Endodermal cell (in vitro differentiated cells): ENCODE data around the gene GTPBP1. TPM values are rescaled to one million over a fixed set of nuclear protein-coding genes. Genes with fewer than 3 reads are reported as not detected.

Source experiments
- DNase-seq: peaks from one replicate; pipeline ENCODE4 v3.0.0-alpha.2; 2017
- H3K27ac ChIP-seq: 2 replicates; pipeline ENCODE4 v1.5.1; 2013; ENCODE audit warnings: mild to moderate bottlenecking, low read depth, low read length, moderate library complexity
- H3K27me3 ChIP-seq: 2 replicates; pipeline ENCODE4 v1.6.1; 2013; ENCODE audit warnings: mild to moderate bottlenecking, low read length, moderate library complexity; ENCODE audit not compliant: insufficient read depth, control insufficient read depth, poor library complexity, severe bottlenecking
- H3K36me3 ChIP-seq: 2 replicates; pipeline ENCODE4 v1.7.0; 2013; ENCODE audit warnings: mild to moderate bottlenecking, low read length, moderate library complexity; ENCODE audit not compliant: control insufficient read depth, insufficient read depth
- H3K4me1 ChIP-seq: one replicate; pipeline ENCODE4 v1.7.0; 2013; ENCODE audit warnings: low read length; ENCODE audit not compliant: control insufficient read depth, insufficient read depth
- H3K4me3 ChIP-seq: 2 replicates; pipeline ENCODE4 v1.5.1; 2013; ENCODE audit warnings: mild to moderate bottlenecking, low read length, moderate library complexity
- H3K9ac ChIP-seq: 2 replicates; pipeline ENCODE4 v1.6.1; 2013; ENCODE audit warnings: mild to moderate bottlenecking, low read length, moderate library complexity; ENCODE audit not compliant: poor library complexity, severe bottlenecking; ENCODE audit errors: extremely low read depth
- H3K9me3 ChIP-seq: 2 replicates; pipeline ENCODE4 v1.6.1; 2013; ENCODE audit warnings: mild to moderate bottlenecking, low read length, moderate library complexity; ENCODE audit not compliant: control insufficient read depth
- H3K27ac Mint-ChIP-seq: 2 replicates; pipeline ENCODE4 v1.8.0; 2020; ENCODE audit warnings: mixed read lengths
- H3K27me3 Mint-ChIP-seq: 2 replicates; pipeline ENCODE4 v1.8.0; 2021; ENCODE audit warnings: mild to moderate bottlenecking, mixed read lengths; ENCODE audit not compliant: insufficient read depth
- H3K36me3 Mint-ChIP-seq: 2 replicates; pipeline ENCODE4 v1.8.0; 2020; ENCODE audit warnings: low read depth, mixed read lengths
- H3K4me1 Mint-ChIP-seq: 2 replicates; pipeline ENCODE4 v1.8.0; 2020; ENCODE audit warnings: mixed read lengths
- H3K4me3 Mint-ChIP-seq: 2 replicates; pipeline ENCODE4 v1.8.0; 2020; ENCODE audit warnings: mild to moderate bottlenecking, moderate library complexity, mixed read lengths
- H3K9me3 Mint-ChIP-seq: 2 replicates; pipeline ENCODE4 v1.8.0; 2020; ENCODE audit warnings: mild to moderate bottlenecking, mixed read lengths
- WGBS, 2 experiments: methylation state at CpG; one replicate each; pipeline versions ENCODE4 v1.1.5 to v1.1.7; 2013; ENCODE audit warnings: missing lambda C conversion rate in 2 of 2, mixed read lengths in 1 of 2; ENCODE audit not compliant: insufficient coverage in 1 of 2, insufficient read length in 1 of 2; 5-methylcytosine and 5-hydroxymethylcytosine counted together
- total RNA-seq, 2 donors: library from RNA; stranded (reverse); fragmentation: NEBNext Ultra II Directional in 1 of 2; extraction: Animal tissue kit (Norgen Biotek cat#: 25700) in 1 of 2; gene quantifications; 2 replicates in 1 of 2; 3 replicates in 1 of 2; pipeline ENCODE4 v1.2.1, GENCODE V29; 2021
- TF ChIP-seq, protein P1 (sequence below): fragments of 200-600 bp; sonication (generic); conservative IDR thresholded peaks from 2 replicates; pipeline ENCODE4 v1.5.0; 2021; ENCODE audit warnings: antibody characterized with exemption, mild to moderate bottlenecking

The GTPBP1 gene
- total RNA-seq, 2 donors from 2014 or later: 79.0 to 86.1 TPM

DNA sequence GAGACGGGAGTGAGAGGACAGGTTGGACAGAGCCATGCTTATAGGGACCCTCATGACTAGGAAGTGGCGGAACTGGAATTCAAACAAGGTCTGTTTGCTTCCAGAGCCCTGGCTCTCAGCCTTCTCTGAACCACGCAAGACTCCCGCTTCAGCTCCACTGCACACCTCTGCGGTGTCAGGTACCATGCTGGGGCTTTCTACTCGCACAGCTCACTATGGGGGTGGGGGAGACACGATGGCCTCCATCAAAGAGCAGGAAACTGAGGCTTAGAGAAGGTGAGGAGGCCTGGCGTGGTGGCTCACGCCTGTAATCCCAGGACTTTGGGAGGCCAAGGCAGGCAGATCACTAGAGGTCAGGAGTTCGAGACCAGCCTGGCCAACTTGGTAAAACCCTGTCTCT, 35.8 kb downstream of the GTPBP1 start:
- H3K27ac ChIP-seq: no peak overlapping the region
- TF ChIP-seq, protein P1, sequence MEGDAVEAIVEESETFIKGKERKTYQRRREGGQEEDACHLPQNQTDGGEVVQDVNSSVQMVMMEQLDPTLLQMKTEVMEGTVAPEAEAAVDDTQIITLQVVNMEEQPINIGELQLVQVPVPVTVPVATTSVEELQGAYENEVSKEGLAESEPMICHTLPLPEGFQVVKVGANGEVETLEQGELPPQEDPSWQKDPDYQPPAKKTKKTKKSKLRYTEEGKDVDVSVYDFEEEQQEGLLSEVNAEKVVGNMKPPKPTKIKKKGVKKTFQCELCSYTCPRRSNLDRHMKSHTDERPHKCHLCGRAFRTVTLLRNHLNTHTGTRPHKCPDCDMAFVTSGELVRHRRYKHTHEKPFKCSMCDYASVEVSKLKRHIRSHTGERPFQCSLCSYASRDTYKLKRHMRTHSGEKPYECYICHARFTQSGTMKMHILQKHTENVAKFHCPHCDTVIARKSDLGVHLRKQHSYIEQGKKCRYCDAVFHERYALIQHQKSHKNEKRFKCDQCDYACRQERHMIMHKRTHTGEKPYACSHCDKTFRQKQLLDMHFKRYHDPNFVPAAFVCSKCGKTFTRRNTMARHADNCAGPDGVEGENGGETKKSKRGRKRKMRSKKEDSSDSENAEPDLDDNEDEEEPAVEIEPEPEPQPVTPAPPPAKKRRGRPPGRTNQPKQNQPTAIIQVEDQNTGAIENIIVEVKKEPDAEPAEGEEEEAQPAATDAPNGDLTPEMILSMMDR: no peak
- no peaks in the 10 kb centered on the region for H3K9me3 ChIP-seq
- no peaks in the 10 kb centered on the region for H3K27me3 ChIP-seq
- Mint-ChIP-seq H3K27me3 (no peaks in the 10 kb centered on the region), H3K36me3 (peaks cover 55% of the 10 kb centered on the region), H3K9me3 (no peaks in the 10 kb centered on the region), H3K27ac (no peak overlapping the region), H3K4me1 (no peaks in the 10 kb centered on the region), H3K4me3 (no peak overlapping the region)
- WGBS, 2 experiments: 96 to 98% methylated on average over 8 to 10 of the region's 10 CpGs
- no peak overlapping the region for H3K4me3 ChIP-seq
- peaks cover 90% of the 10 kb centered on the region for H3K36me3 ChIP-seq
- DNase-seq: no peak
- H3K9ac ChIP-seq: no peak overlapping the region
- no peaks in the 10 kb centered on the region for H3K4me1 ChIP-seq

DNA sequence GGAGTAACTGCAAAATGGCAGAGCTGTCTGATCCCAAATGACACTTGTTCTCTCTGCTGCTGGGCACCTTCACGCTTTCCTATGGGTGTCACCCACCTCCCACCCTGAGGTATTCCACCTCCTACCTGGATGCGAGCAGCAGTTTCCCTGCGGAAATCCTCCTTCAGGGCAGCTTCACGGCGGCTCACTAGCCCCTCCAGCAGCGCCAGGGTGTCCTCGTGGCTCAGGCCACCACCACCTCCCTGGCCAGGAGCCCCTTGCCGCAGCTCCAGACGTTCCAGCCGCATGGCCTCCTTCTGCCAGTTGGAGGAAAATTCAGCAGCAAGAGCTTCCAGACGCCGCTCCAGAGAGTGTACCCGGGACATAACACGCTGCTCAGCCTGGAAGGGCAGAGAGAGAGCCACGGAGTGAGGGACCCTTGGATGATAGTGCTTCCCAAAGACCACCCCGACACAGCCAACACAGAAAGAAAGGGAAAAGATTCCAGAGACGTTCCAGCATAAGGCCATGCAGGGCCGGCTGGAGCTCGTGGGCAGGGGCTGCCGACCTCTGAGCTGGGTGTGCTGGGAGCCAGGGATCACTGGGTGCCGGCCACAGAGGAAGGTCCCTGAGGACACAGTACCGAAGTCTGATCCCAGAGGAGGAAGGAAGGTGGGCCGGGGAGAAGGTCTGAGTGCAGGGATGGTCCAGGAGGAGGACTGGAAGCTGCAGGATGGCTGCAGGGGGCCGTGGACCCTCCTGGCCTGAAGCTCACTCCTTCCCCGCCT, 36.6 kb downstream of the GTPBP1 start:
- no peaks in the 10 kb centered on the region for H3K27me3 Mint-ChIP-seq
- Histone ChIP-seq H3K9ac (no peak overlapping the region), H3K27me3 (no peaks in the 10 kb centered on the region), H3K27ac (no peak overlapping the region), H3K36me3 (peaks cover 86% of the 10 kb centered on the region), H3K9me3 (no peaks in the 10 kb centered on the region), H3K4me1 (no peaks in the 10 kb centered on the region), H3K4me3 (no peak overlapping the region)
- H3K4me1 Mint-ChIP-seq: no peaks in the 10 kb centered on the region
- H3K9me3 Mint-ChIP-seq: no peaks in the 10 kb centered on the region
- H3K4me3 Mint-ChIP-seq: no peak overlapping the region
- WGBS, 2 experiments: 95 to 97% methylated on average over 20 to 25 of the region's 25 CpGs
- DNase-seq: no peak
- no peak overlapping the region for H3K27ac Mint-ChIP-seq
- peaks cover 51% of the 10 kb centered on the region for H3K36me3 Mint-ChIP-seq
- TF ChIP-seq, protein P1: no peak

DNA sequence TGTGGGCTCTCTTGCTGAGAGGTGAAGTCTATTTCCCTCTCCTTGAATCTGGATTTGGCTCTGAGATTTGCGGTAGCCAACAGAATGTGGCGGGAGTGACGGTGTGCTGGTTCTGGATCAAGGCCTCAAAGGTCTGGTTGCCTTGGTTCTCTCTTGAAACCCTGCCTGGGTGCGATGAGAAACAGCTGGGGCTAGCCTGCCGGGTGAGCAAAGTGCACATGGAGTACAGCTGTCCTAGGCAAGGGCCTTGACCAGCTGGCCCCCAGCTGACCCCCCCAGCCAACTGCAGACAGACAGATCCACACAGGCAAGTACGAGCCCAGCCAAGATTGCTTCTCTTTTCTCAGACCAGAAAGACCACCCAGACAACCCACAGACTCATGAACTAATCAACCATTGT, 39.2 kb downstream of the GTPBP1 start:
- H3K36me3 Mint-ChIP-seq: peaks cover 50% of the 10 kb centered on the region
- no peak overlapping the region for H3K4me3 ChIP-seq
- no peak for DNase-seq
- H3K4me3 Mint-ChIP-seq: no peak overlapping the region
- no peaks in the 10 kb centered on the region for H3K9me3 ChIP-seq
- H3K4me1 ChIP-seq: no peaks in the 10 kb centered on the region
- WGBS, 2 experiments: 95 to 100% methylated on average over 5 to 6 of the region's 6 CpGs
- no peaks in the 10 kb centered on the region for H3K9me3 Mint-ChIP-seq
- no peaks in the 10 kb centered on the region for H3K4me1 Mint-ChIP-seq
- no peaks in the 10 kb centered on the region for H3K27me3 ChIP-seq
- peaks cover 78% of the 10 kb centered on the region for H3K36me3 ChIP-seq
- no peak overlapping the region for H3K27ac Mint-ChIP-seq
- H3K27me3 Mint-ChIP-seq: no peaks in the 10 kb centered on the region
- TF ChIP-seq, protein P1: no peak
- no peak overlapping the region for H3K9ac ChIP-seq
- H3K27ac ChIP-seq: no peak overlapping the region
